Spleen (tissue), 7 donors: ENCODE results near the gene TOMM20.

Source experiments
- CTCF ChIP-seq, 11 experiments: fragments of 200-600 bp in 7 of 11; fragments of 450-650 bp in 4 of 11; sonication (generic) in 4 of 11; IDR thresholded peaks in 8 of 11; conservative IDR thresholded peaks in 3 of 11; 1 replicate in 7 of 11; 2 replicates in 4 of 11; pipeline versions ENCODE4 v1.4.0 to v1.8.0; 2016 to 2021; ENCODE audit warnings: antibody characterized with exemption in 11 of 11, inconsistent platforms in 4 of 11, mild to moderate bottlenecking in 1 of 11
- POLR2A ChIP-seq, 3 donors: fragments of 450-650 bp; IDR thresholded peaks; one replicate each; pipeline ENCODE4 v1.5.1; 2017; ENCODE audit warnings: antibody characterized with exemption in 3 of 3, mild to moderate bottlenecking in 1 of 3
- POLR2AphosphoS5 ChIP-seq, 3 donors: sonication (generic); formaldehyde crosslinking; IDR thresholded peaks; one replicate each; pipeline ENCODE4 v1.5.1; 2017; ENCODE audit warnings: antibody characterized with exemption in 3 of 3
- donor health status: DM: no; HTN: no; CAD: no; lungs with moderate emphysema.
- donor health status: DM: no; HTN: no; CAD: no.
- donor health status: DM: no; HTN: no; CAD: no.

DNA sequence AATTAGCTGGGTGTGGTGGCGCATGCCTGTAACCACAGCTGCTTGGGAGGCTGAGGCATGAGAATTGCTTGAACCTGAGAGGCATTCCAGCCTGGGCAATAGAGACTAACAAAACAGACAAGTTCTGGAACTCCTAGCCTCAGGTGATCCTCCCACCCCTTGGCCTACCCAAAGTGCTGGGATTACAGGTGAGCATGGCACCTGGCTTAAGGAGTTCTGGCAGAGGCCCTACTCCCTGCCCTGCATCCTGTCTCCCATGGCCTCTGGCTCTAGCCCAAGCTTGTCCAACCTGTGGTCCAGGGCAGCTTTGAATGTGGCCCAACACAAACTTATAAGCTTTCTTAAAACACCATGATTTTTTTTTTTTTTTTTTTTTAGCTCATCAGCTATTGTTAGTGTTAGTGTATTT lies 20.4 kb downstream of the TOMM20 start:
- TF ChIP-seq CTCF (IDR thresholded peaks at IDR 0.05 in 8 of 11, conservative IDR thresholded peaks at IDR 0.05 in 3 of 11) (no peak), POLR2AphosphoS5 (IDR thresholded peaks at IDR 0.05) (no peak), POLR2A (IDR thresholded peaks at IDR 0.05) (no peak)
